Osteocyte (in vitro differentiated cells): ENCODE measurements around the gene EN1. TPM values are rescaled to one million over a fixed set of nuclear protein-coding genes. Genes with fewer than 3 reads are reported as not detected.
A peak's percentile ranks its signal among the peaks of the same experiment; 100 is the strongest.

Source experiments
- DNase-seq: peaks from one replicate; pipeline ENCODE4 v3.0.0; 2021; ENCODE audit warnings: mixed read lengths; ENCODE audit not compliant: unreplicated experiment; ENCODE audit errors: extremely low spot score
- H3K27ac Mint-ChIP-seq: one replicate; pipeline ENCODE4 v1.8.0; 2021; ENCODE audit warnings: mild to moderate bottlenecking, mixed read lengths; ENCODE audit not compliant: unreplicated experiment
- H3K27me3 Mint-ChIP-seq: one replicate; pipeline ENCODE4 v1.8.0; 2021; ENCODE audit warnings: mixed read lengths; ENCODE audit not compliant: unreplicated experiment
- H3K36me3 Mint-ChIP-seq: one replicate; pipeline ENCODE4 v1.8.0; 2021; ENCODE audit warnings: mixed read lengths; ENCODE audit not compliant: unreplicated experiment
- H3K4me1 Mint-ChIP-seq: one replicate; pipeline ENCODE4 v1.8.0; 2021; ENCODE audit warnings: mixed read lengths; ENCODE audit not compliant: unreplicated experiment
- H3K4me3 Mint-ChIP-seq: one replicate; pipeline ENCODE4 v1.8.0; 2021; ENCODE audit warnings: mild to moderate bottlenecking, moderate library complexity, mixed read lengths; ENCODE audit not compliant: unreplicated experiment
- H3K9me3 Mint-ChIP-seq: one replicate; pipeline ENCODE4 v1.8.0; 2021; ENCODE audit warnings: mixed read lengths; ENCODE audit not compliant: unreplicated experiment
- total RNA-seq: library from RNA; stranded (reverse); gene quantifications from 2 replicates; pipeline ENCODE4 v1.2.1, GENCODE V29; 2021
- TF ChIP-seq, protein P1 (sequence below): fragments of 200-600 bp; sonication (generic); IDR thresholded peaks from 2 replicates; pipeline ENCODE4 v1.5.0; 2021; ENCODE audit warnings: antibody characterized with exemption, mild to moderate bottlenecking, moderate library complexity

The EN1 gene
- total RNA-seq, 1 donor from 2014 or later, result not detected

DNA sequence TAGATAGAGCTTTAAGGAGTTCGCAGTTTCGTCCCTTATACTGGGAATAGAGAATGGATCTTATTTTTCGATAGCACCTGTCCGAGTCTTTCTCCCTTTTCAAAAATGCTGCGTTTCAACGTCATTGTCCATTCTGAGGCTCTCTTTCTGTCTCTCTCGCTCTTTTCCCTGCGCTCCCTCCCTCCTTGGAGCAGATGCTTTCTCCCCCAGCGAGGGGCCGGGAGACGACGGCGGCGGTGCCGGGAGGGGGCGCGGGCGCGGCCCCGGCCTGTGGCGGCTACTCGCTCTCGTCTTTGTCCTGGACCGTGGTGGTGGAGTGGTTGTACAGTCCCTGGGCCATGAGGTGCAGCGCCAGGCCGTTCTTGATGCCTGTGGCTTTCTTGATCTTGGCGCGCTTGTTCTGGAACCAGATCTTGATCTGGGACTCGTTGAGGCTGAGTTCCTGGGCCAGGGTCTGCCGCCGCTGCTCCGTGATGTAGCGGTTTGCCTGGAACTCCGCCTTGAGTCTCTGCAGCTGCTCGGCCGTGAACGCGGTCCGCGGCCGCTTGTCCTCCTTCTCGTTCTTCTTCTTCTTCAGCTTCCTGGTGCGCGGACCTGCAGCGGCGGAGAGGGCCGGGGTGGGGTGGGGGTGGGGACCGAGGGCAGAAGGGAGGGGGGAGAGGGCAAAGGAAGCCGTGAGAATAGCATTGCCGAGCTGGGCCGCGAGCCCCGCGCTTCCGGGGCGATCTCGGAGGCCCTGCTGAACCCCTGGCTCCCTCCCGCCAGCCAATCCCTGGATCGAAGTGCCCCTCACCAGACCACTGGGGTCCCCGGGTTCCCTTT is 4.6 kb downstream of the EN1 start:
- DNase-seq, result peak; percentile 68
- Mint-ChIP-seq H3K4me3 (no peak overlapping the region), H3K9me3 (no peaks in the 10 kb centered on the region), H3K4me1 (peaks cover 19% of the 10 kb centered on the region), H3K27me3 (peaks cover 77% of the 10 kb centered on the region), H3K36me3 (no peaks in the 10 kb centered on the region), H3K27ac (no peak overlapping the region)
- TF ChIP-seq, protein P1, sequence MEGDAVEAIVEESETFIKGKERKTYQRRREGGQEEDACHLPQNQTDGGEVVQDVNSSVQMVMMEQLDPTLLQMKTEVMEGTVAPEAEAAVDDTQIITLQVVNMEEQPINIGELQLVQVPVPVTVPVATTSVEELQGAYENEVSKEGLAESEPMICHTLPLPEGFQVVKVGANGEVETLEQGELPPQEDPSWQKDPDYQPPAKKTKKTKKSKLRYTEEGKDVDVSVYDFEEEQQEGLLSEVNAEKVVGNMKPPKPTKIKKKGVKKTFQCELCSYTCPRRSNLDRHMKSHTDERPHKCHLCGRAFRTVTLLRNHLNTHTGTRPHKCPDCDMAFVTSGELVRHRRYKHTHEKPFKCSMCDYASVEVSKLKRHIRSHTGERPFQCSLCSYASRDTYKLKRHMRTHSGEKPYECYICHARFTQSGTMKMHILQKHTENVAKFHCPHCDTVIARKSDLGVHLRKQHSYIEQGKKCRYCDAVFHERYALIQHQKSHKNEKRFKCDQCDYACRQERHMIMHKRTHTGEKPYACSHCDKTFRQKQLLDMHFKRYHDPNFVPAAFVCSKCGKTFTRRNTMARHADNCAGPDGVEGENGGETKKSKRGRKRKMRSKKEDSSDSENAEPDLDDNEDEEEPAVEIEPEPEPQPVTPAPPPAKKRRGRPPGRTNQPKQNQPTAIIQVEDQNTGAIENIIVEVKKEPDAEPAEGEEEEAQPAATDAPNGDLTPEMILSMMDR, result no peak

- H3K4me3 Mint-ChIP-seq, result peak overlapping the region; percentile 69
- H3K4me1 Mint-ChIP-seq, result peaks cover 15% of the 10 kb centered on the region
- H3K27ac Mint-ChIP-seq, result no peak overlapping the region
- DNase-seq, result no peak
- H3K9me3 Mint-ChIP-seq, result no peaks in the 10 kb centered on the region
- TF ChIP-seq, protein P1, result no peak
- no peaks in the 10 kb centered on the region for H3K36me3 Mint-ChIP-seq
- peaks cover 80% of the 10 kb centered on the region for H3K27me3 Mint-ChIP-seq
Observed at GRCh38 chr2:118841828-118842461, 5.5 kb downstream of the EN1 start.

- Mint-ChIP-seq H3K4me3 (no peak overlapping the region), H3K27me3 (peaks cover 85% of the 10 kb centered on the region), H3K4me1 (peaks cover 15% of the 10 kb centered on the region), H3K9me3 (no peaks in the 10 kb centered on the region), H3K36me3 (no peaks in the 10 kb centered on the region), H3K27ac (no peak overlapping the region)
- TF ChIP-seq, protein P1, result no peak
- no peak for DNase-seq
Observed at GRCh38 chr2:118841450-118841827, 6.0 kb downstream of the EN1 start.

DNA sequence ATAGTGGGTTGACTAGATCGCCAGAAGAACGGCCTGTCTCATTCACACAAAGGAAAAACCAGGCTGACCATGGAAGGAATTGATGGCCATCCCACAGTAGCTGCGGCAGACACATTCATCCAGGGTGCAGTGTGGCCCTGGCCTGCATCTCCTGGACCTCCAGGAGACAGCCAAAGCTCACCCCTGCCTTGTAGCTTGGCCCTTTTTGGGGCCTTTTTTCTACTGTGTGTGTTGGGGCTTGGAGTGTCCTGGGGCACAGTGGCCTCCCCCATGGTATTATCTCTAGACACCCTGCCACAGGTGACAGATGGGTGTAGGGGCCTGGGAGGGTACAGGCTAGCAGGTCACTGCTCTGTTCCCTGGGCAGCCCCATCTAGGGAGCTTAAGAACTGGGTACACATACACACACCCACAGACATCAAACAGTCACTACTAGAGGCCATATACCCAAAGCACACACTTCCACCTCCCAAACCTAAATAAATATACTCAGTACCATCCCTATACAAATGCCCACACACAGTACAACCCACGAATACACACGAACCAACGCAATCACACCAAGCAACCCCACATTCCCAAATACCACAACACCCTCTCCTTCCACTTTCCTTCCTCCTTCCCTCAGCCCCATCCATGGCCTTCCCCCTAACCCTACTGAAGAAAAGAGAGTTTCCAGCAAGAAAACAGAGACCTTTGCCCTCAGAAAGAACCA is 8.6 kb downstream of the EN1 start:
- DNase-seq, result no peak
- Mint-ChIP-seq H3K27me3 (peaks cover 82% of the 10 kb centered on the region), H3K9me3 (no peaks in the 10 kb centered on the region), H3K36me3 (no peaks in the 10 kb centered on the region), H3K4me1 (peaks cover 19% of the 10 kb centered on the region), H3K27ac (no peak overlapping the region), H3K4me3 (no peak overlapping the region)
- TF ChIP-seq, protein P1, result no peak

- H3K27me3 Mint-ChIP-seq, result peaks cover 85% of the 10 kb centered on the region
- H3K27ac Mint-ChIP-seq, result no peak overlapping the region
- H3K4me1 Mint-ChIP-seq, result peaks cover 14% of the 10 kb centered on the region
- H3K4me3 Mint-ChIP-seq, result no peak overlapping the region
- TF ChIP-seq, protein P1, result no peak
- H3K9me3 Mint-ChIP-seq, result no peaks in the 10 kb centered on the region
- no peaks in the 10 kb centered on the region for H3K36me3 Mint-ChIP-seq
- no peak for DNase-seq
Observed at GRCh38 chr2:118837621-118838020, 9.8 kb downstream of the EN1 start.
